Rectal smooth muscle tissue (tissue), 1 donor: Measurements from ENCODE around the gene TAF4.

Source experiments
- H3K27ac ChIP-seq: one replicate; pipeline ENCODE4 v1.7.0; 2013; ENCODE audit warnings: low read depth, low read length, inconsistent platforms
- H3K27me3 ChIP-seq: one replicate; pipeline ENCODE4 v1.7.0; 2013; ENCODE audit warnings: low read length; ENCODE audit not compliant: control insufficient read depth, insufficient read depth
- H3K36me3 ChIP-seq: one replicate; pipeline ENCODE4 v1.7.0; 2013; ENCODE audit warnings: low read length; ENCODE audit not compliant: control insufficient read depth, insufficient read depth
- H3K4me1 ChIP-seq: one replicate; pipeline ENCODE4 v1.7.0; 2013; ENCODE audit warnings: low read length; ENCODE audit not compliant: control insufficient read depth, insufficient read depth
- H3K4me3 ChIP-seq: one replicate; pipeline ENCODE4 v1.7.0; 2013; ENCODE audit warnings: low read length
- H3K9ac ChIP-seq: one replicate; pipeline ENCODE4 v1.7.0; 2013; ENCODE audit warnings: low read length

The TAF4 gene

DNA sequence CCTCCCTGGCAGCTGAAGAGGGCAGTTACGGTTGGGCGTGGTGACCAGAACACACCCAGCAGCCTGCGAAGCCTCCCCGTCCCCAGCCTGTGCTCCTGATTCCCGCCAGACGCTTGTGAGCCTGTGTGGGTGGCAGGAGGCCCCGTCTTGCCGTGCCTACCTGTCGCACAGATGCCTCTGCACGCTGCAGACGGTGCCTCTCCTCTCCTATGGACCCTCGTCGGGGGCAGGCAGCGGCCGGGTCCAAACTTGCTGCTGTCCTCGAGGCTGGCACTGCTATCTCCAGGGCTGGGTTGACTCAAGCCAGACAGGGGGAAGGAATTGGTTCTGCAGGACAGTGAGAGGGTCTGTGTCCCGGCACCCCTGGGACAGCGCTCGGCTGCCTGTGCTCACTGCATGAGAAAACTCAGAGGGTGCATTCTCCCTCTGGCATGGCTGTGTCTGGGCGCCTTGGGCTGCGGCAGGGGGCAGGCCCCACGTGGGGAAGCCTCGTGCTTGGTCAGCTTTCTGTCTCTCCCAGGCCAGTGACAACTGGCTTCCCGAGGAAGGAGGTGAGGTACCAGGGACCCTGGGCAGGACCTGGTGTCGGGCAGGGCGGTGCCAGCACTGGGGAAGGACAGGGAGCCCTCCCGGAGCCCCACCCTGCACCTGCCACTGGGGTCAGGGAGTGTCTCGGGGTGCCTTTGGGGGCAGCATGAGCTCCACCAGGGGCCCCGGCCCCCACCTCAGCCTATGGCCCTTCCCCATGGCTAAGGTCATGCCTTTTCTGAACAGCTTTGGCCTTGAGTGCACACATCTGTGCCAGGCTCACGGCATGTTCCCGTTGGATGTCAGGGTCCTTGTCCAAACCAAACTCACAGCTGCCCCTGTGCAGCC is 127.5 kb downstream of the TAF4 start:
- Histone ChIP-seq H3K4me3 (no peak overlapping the region), H3K27ac (no peak overlapping the region)

DNA sequence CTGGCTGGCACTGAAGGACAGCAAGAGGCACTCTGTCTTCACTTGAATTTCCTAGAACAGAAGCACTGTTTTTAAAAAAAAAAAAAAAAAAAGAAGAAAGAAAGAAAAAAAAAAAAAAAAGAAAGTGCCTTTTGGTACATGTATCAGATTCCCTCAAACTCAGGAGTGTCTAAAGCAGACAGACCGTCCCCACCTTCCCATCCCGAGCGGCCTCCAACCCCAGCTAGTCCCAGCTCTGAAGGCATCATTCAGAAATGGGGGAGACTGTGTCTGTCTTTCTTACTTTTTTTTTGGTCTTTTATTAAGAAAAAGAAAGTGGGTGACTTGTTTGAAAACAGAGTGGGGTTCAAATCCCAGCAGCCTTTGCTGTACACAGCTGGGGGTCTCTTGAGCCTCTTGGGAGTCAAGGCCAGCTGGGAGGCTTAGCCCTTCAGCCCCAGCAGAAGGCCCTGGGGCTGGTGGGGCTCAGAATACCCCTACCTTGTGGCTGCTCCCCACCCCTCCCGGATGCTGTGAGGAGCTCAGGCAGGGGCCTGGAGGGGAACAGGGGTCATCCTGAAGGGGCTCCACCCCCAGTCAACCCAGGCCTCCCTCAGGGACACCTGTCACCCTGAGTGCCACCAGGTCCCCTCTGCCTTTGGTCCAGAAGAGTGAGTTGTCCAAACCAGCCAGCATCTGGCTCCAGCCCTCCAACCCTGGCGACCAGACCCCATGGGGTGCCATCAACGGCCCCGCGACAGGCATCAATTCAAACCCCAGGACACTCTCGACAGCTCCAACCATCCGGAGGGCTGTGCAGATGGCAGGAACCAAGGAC is 128.3 kb downstream of the TAF4 start:
- Histone ChIP-seq H3K9ac (no peak overlapping the region), H3K27me3 (no peaks in the 10 kb centered on the region), H3K4me3 (no peak overlapping the region), H3K4me1 (no peaks in the 10 kb centered on the region), H3K27ac (no peak overlapping the region), H3K36me3 (no peaks in the 10 kb centered on the region)

More for the DNA sequence above, 127.5 kb downstream of the TAF4 start:
- Histone ChIP-seq H3K9ac (no peak overlapping the region), H3K36me3 (no peaks in the 10 kb centered on the region), H3K4me1 (no peaks in the 10 kb centered on the region), H3K27me3 (no peaks in the 10 kb centered on the region)

DNA sequence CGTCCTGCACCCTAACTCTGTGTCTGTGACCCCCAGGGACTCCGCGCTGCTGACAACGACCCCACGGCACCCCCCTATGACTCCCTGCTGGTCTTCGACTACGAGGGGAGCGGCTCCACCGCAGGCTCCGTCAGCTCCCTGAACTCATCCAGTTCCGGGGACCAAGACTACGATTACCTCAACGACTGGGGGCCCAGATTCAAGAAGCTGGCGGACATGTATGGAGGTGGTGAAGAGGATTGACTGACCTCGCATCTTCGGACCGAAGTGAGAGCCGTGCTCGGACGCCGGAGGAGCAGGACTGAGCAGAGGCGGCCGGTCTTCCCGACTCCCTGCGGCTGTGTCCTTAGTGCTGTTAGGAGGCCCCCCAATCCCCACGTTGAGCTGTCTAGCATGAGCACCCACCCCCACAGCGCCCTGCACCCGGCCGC is 129.0 kb downstream of the TAF4 start:
- H3K27me3 ChIP-seq, result no peaks in the 10 kb centered on the region
- no peak overlapping the region for H3K27ac ChIP-seq
- H3K4me1 ChIP-seq, result no peaks in the 10 kb centered on the region
- no peaks in the 10 kb centered on the region for H3K36me3 ChIP-seq
- no peak overlapping the region for H3K4me3 ChIP-seq
- H3K9ac ChIP-seq, result no peak overlapping the region

DNA sequence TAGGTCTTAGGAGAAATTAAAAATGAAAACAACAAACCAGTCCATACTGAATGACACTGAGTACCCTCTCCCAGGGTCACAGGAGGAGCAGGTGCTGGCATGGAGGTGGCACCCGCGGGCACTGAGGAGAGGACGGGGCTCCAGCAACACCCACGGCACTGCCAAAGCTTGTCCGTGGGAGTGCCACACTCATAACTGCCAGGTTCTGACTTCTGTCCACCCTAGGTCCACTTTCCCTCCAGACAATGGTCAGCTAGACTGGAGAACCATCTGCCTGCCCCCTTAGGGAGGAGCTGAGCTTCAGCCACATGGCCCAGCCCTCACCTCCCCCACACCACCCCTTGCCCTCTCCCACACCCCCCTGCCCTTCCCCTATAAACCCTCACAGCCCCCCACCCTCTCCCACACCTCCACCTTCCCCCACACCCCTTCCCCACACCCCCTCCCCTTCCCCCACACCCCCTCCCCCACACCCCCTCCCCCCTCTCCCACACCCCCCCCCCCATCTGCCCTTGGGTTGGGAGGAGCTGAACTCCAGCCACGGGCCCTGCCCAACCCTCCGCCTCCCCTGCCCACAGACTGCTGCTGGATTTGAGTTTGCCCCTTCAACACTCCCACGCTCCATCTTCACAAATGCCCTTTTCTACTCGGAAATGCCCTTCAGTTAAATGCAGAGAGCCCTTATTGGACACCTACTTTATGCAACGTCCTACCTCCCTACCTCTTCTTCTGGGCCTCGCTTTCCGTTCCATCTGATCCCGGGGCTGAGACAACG is 129.6 kb downstream of the TAF4 start:
- no peaks in the 10 kb centered on the region for H3K27me3 ChIP-seq
- no peak overlapping the region for H3K27ac ChIP-seq
- no peak overlapping the region for H3K4me3 ChIP-seq
- H3K36me3 ChIP-seq, result no peaks in the 10 kb centered on the region
- no peak overlapping the region for H3K9ac ChIP-seq
- no peaks in the 10 kb centered on the region for H3K4me1 ChIP-seq

DNA sequence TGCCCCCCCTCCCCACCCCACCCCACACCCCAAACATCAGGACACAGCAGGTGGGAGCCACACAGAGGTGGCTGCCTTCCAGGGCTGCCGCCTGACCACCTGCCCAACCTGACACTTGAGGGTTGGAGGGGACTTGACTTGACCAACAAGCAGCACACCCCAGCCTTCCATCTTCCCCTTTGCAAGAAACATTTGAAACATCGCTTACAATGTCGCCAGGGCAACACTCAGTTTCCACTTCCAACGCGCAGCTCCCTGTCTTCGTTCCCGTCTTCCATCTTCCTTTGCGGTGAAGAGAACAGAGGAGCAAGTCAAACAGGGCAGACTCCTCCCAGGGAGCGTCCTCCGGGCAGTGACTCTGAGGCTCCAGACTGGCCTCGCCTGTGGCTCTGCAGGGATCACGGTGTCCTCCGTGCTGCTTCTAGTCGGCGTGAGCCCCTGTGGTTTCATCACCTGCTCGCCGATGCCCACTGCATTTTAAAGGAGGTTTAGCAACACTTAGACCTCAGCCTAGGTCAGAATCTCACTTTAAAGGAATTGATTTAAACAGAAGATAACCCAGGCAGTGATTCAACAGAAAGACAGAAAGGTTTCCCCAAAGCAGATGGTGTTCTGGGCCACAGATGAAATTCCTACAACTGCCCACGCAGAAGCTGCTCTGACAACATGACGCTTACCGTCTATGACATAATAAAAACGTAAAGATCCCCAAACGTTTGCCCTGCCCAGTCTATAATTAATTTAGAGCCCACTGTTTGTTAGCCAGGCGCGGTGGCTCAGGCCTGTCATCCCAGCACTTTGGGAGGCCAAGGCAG is 130.8 kb downstream of the TAF4 start:
- no peaks in the 10 kb centered on the region for H3K27me3 ChIP-seq
- H3K4me1 ChIP-seq, result no peaks in the 10 kb centered on the region
- no peak overlapping the region for H3K9ac ChIP-seq
- no peak overlapping the region for H3K4me3 ChIP-seq
- H3K27ac ChIP-seq, result no peak overlapping the region
- H3K36me3 ChIP-seq, result no peaks in the 10 kb centered on the region

DNA sequence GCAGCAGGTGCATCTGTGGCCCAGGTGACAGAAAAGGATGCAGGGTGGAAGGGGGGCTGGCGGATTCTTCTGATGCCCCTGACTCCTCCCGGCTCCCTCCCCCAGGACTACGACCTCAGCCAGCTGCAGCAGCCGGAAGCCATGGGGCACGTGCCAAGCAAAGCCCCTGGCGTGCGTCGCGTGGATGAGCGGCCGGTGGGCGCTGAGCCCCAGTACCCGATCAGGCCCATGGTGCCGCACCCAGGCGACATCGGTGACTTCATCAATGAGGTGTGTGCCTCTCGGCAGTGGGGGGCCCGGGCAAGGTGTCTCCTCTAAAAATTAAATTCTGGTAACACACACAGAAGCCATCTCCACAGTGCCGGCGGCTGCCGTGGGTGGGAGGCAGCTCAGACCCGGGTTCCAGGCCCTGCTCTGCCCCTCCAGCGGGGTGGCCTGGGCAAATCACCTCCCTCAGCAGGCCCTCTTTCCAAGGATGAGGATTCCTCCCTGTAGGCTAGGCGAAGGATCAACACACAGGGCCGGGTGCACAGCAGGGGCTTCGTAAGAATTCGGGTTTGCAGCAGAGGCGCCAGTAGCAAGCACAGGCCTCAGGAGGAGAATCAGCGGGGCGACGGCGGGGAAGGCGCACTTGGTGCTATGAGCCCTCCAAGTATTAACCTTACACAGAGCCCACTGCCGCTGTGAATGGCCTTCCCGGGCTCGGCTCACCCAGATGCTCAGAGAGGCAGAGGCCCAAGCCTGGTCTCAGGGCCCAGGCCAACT is 131.5 kb downstream of the TAF4 start:
- Histone ChIP-seq H3K27ac (no peak overlapping the region), H3K4me1 (no peaks in the 10 kb centered on the region), H3K9ac (no peak overlapping the region), H3K4me3 (no peak overlapping the region), H3K27me3 (no peaks in the 10 kb centered on the region), H3K36me3 (no peaks in the 10 kb centered on the region)

DNA sequence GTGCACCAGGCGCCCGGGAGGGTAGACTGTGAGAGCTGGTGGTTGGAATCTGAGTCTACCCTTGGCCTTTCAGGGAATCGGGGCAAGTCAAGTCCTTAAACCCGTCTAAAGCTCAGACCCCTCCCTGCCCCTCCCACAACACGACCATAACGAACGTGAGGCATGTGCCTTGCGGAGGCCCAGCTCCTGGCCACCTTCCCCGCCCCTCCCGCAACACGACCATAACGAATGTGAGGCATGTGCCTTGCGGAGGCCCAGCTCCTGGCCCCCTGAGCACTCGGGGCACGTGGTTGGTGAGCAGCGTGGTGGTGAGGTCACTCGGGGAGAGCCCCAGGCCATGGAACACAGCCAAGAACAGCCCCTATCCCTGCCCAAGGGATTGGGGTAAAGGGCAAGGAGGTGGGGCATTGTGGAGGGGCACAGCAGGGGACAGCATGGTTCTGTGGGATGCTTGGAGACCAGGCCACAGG is 132.2 kb downstream of the TAF4 start:
- Histone ChIP-seq H3K27me3 (no peaks in the 10 kb centered on the region), H3K36me3 (no peaks in the 10 kb centered on the region)

DNA sequence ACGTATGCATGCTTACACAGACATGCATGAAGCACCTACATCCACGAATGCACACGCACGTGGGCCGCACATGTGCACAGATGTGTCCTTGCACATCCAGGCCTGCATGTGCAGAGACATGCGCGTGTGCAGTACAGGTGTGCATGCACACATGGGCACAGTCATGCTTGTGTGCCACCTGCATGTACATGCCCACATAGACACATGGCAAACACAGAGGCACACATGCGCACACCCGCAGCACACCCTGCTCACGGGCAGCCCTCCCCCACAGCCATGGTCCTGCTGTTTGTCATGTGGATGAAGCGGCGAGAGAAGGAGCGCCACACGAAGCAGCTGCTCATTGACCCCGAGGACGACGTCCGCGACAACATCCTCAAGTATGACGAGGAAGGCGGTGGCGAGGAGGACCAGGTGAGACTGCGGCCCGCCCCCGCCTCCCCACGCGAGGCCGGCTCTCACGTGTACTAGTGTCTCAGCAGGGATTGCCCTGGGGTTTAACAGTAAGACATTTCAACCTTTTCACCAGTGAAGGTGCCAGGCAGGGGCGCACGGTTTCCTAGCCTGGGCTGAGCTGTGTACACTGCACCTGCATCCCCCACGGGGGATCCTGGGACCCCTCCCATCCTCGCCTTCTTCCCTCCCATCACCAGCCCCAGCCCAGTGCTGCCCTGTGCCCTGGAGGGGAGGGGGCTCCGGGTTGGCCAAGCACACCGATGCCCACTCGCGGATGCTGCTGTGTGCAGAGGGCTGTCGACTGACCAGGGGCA is 132.8 kb downstream of the TAF4 start:
- Histone ChIP-seq H3K9ac (no peak overlapping the region), H3K4me3 (no peak overlapping the region), H3K4me1 (no peaks in the 10 kb centered on the region), H3K27ac (no peak overlapping the region), H3K27me3 (no peaks in the 10 kb centered on the region), H3K36me3 (no peaks in the 10 kb centered on the region)

More for the DNA sequence above, 132.2 kb downstream of the TAF4 start:
- no peaks in the 10 kb centered on the region for H3K4me1 ChIP-seq
- H3K27ac ChIP-seq, result no peak overlapping the region
- H3K9ac ChIP-seq, result no peak overlapping the region
- H3K4me3 ChIP-seq, result no peak overlapping the region

DNA sequence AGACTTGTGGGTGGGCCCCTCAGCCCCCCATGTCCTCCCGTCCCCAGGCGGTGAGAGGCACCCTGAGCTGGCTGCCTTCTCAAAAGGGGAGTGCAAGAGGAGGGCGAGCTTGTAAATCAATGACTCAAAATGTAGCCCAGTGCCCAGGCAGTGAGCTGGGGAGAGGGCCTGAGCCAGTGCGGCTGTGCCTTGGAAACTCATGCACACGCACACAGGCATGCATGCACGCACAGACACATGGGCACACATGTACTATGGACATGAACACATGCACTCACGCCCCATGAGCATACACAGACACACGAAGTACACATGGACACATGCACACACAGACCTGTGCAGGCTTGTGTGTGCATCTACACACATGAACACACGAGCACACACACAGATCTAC is 133.5 kb downstream of the TAF4 start:
- Histone ChIP-seq H3K27me3 (no peaks in the 10 kb centered on the region), H3K4me1 (no peaks in the 10 kb centered on the region), H3K4me3 (no peak overlapping the region), H3K9ac (no peak overlapping the region), H3K36me3 (no peaks in the 10 kb centered on the region), H3K27ac (no peak overlapping the region)

DNA sequence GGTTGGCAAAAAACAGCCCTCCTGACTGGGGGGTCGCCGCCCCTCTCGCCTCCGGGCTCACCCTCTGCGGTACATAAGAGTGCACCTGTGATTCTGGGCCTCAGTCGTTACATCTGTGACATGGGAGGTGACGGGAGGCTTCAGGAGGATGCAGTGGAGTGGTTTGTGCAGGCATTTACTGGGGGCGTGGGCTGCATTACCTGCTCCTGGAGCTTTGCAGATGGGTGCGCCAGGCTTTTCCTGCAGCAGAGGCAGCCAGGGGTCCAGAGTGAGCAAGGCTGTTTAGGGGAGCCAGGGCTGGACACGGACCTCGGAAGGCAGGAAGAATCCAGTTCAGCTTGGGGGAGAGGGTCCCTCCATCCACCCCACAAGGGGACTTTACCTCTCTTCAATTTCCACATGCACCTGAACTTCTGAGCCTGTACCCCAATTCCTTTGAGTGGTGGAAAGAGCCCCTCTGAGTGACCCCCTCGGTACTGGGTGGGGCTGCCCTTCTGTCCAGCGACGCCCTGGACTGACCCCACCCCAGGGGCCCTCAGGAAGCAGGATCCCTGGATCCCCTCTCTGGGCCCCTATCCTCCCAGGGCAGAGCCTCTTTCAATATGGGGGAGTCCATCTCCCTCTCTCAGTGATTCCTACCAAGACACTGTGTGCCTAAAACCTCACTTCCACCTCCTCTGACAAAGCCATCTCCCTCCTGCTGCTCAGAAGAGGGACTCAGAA is 134.0 kb downstream of the TAF4 start:
- no peak overlapping the region for H3K9ac ChIP-seq
- no peaks in the 10 kb centered on the region for H3K4me1 ChIP-seq
- H3K36me3 ChIP-seq, result no peaks in the 10 kb centered on the region
- H3K27me3 ChIP-seq, result no peaks in the 10 kb centered on the region
- no peak overlapping the region for H3K27ac ChIP-seq
- H3K4me3 ChIP-seq, result no peak overlapping the region
